ENCODE data around the gene PRKG1.

The PRKG1 gene

GRCh38 chr10:51074238-51075028, at the start of gene PRKG1:
Gene PRKG1, plus strand, starts transcription at chr10:51074487.
- no peak for DNase-seq

- no peak for DNase-seq
These were observed 45.9 kb upstream of the PRKG1 start for GRCh38 chr10:51028420-51028819.

GRCh38 chr10:51029172-51029641, 45.1 kb upstream of the PRKG1 start:
- DNase-seq: no peak

- DNase-seq: no peak
These were observed 43.8 kb upstream of the PRKG1 start for GRCh38 chr10:51030480-51030879.

GRCh38 chr10:51031950-51032349, 42.3 kb upstream of the PRKG1 start:
- DNase-seq: no peak

- no peak for DNase-seq
These were observed 39.5 kb upstream of the PRKG1 start for GRCh38 chr10:51034769-51035168.

- DNase-seq: no peak
These were observed 38.9 kb upstream of the PRKG1 start for GRCh38 chr10:51035344-51035743.

- DNase-seq: no peak
These were observed 28.4 kb upstream of the PRKG1 start for GRCh38 chr10:51045871-51046270.

GRCh38 chr10:51046654-51047053, 27.6 kb upstream of the PRKG1 start:
- no peak for DNase-seq

GRCh38 chr10:51047857-51048256, 26.4 kb upstream of the PRKG1 start:
- DNase-seq: no peak

GRCh38 chr10:51048792-51049191, 25.5 kb upstream of the PRKG1 start:
- no peak for DNase-seq

GRCh38 chr10:51052163-51052562, 22.1 kb upstream of the PRKG1 start:
- no peak for DNase-seq

- no peak for DNase-seq
These were observed 16.4 kb upstream of the PRKG1 start for GRCh38 chr10:51057925-51058324.

GRCh38 chr10:51063166-51063565, 11.1 kb upstream of the PRKG1 start:
- DNase-seq: no peak

GRCh38 chr10:51063659-51064535, 10.4 kb upstream of the PRKG1 start:
- DNase-seq: no peak

- no peak for DNase-seq
These were observed 8.1 kb upstream of the PRKG1 start for GRCh38 chr10:51066231-51066630.

- no peak for DNase-seq
These were observed 2.1 kb upstream of the PRKG1 start for GRCh38 chr10:51072210-51072609.

GRCh38 chr10:51072921-51073434, 1.3 kb upstream of the PRKG1 start:
- no peak for DNase-seq

- DNase-seq: no peak
These were observed 642 bp upstream of the PRKG1 start for GRCh38 chr10:51073453-51074237.

- DNase-seq: no peak
These were observed 971 bp downstream of the PRKG1 start for GRCh38 chr10:51075043-51075872.

GRCh38 chr10:51075873-51076229, 1.6 kb downstream of the PRKG1 start:
- DNase-seq: no peak

- no peak for DNase-seq
These were observed 2.1 kb downstream of the PRKG1 start for GRCh38 chr10:51076299-51076841.

All from CD4-positive, alpha-beta T cell treated with Interleukin-1 beta for 1 hour (primary cell).